ENCODE data around the gene ATF6.
"Not testable (repeated sequence)": the region's sequence is repeated elsewhere in the genome, so short reads cannot be mapped to it uniquely, and the experiment has no call there.

Gene ATF6

DNA sequence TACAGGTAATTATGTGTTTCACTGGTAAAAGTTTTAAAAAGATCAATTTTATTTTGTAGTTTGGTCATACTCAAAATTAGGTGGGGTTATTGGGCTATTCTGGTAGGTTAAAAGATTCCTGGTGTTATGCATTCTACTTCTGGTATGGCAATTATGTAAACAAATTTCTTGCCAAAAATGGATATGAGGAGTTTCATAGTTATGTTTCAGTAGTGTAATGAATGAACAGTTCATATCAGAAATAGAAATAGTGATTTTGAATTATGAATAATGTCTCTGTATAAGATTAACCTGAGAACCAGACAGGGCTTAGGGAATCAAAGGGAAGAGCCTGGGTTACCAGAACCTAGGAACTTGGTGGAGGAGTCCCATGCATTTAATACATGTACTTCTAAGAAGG, 15.9 kb downstream of the ATF6 start:
- DNase-seq = no peak

DNA sequence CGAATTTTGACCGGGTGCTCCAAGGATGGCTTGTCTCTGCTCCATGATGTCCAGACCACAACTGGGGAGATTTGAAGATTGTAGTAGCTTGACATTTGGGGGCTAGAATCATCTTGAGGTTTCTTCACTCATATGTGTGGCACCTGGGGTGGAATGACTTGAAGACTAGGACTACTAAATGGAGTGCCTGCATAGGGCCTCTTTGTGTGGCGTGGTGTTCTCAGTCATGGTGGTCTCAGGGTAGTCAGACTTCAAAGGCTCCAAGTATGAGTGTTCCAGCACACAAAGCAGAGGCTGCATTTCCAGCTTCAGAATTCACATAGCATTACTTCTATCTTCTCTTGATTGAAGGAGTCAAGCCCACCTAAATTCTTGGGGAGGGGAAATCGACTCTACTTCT, 16.8 kb downstream of the ATF6 start:
- no peak for DNase-seq

DNA sequence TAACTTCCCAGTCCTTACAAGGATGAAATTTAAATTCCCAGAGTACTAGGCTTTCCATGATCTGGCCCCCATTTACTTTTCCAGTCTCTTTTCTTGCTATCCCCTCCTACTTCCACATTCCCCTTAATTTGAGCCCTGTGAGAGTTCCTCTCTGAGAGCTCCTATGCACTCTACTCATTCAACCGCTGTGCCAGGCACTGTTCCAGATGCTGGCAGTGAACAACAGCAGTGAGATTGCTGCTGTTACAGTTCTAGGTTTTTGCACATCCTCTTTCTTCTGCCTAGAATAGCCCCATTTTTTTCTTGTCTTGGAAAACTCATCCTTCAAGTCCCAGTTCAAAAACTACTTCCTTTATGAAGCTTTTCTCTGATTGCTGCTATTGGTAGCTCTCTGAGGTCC, 18.8 kb downstream of the ATF6 start:
- no peak for DNase-seq

DNA sequence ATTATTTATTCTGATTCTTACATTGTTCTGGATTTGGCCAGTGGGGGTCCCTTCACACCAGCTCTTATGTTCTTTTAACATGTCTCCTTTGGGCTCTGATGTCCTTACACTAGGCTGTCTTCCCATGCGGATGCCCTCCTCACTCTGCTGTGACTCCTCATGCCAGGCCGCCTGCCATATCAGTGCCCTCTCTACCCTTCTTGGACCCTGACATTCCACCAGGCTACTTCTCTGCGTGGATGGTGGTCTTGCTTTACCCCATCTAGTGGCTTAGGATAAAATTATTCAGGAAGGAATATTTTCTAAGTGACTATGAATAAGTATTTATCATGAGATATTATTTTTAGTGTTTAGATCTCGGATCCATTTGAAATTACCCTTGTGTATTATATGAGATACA, 21.2 kb downstream of the ATF6 start:
- DNase-seq = no peak

DNA sequence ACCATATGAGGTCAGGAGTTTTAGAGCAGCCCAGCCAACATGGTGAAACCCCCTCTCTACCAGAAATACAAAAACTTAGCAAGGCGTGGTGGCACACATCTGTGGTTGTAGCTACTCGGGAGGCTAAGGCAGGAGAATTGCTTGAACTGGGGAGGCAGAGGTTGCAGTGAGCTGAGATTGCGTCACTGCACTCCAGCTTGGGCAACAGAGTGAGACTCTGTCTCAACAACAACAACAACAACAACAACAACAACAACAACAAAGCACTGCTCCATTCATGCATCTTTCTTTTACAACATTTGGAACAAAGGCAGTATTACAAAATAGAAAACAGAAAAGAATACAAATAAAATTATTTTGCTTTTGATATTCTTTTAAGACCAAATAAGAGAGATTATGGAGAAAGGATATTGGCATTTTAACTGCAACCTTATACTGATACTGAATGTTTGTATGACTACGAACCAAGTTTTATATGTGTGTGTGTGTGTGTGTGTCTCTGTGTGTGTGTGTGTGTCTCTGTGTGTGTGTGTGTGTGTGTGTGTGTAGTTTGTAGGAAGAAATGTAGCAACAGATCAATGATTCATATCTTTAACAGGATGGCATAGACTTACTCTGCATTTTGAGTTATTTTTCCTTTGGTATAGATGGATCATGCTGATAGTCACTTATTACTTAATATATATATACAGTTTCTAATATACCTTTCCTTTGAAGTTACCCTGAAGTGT, 24.6 kb downstream of the ATF6 start:
- no peak for DNase-seq

DNA sequence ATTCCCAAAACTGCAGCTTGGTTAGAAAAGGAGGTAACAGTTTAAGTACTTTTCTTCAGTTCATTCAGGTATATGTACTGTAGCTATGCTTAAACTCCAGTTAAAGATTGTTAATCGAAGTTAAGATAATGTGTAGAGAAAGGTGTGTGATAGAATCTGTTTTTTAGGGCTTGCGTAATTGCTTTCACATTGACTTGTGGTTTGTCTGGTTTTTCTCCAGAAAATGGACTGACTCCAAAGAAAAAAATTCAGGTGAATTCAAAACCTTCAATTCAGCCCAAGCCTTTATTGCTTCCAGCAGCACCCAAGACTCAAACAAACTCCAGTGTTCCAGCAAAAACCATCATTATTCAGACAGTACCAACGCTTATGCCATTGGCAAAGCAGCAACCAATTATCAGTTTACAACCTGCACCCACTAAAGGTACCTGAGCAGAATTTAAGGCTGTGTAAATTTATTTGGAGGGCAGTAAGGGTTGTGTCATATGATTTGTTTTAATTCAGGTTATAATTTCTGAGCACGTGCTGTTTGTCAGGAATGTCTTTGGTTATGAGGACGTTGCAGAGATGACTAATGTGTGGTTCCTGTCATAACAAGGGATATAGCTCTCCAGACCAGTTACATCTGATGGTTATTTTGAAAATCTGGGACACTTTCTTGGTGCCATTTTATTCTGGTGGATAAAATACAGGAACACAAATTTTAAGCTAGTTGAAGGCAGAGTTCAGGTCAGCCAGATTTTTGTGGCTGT, 26.0 kb downstream of the ATF6 start:
- no peak for DNase-seq

DNA sequence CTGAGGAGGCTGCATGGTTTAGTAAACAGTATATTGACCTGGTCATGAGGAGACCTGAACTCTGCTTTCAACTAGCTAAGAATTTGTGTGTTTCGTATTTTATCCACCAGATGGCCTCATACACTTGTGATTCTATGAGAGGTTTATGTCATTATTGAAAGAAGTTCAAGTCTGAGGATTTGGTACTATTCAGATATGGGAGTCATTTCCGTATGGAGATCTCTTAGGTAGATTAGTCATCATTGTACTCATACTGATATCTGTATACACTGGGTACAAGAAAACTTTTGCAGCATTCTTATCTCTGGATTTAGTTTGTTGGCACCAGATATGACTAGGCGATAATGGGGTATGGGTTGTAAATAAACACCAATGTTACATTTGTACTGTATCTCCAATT, 26.6 kb downstream of the ATF6 start:
- no peak for DNase-seq

DNA sequence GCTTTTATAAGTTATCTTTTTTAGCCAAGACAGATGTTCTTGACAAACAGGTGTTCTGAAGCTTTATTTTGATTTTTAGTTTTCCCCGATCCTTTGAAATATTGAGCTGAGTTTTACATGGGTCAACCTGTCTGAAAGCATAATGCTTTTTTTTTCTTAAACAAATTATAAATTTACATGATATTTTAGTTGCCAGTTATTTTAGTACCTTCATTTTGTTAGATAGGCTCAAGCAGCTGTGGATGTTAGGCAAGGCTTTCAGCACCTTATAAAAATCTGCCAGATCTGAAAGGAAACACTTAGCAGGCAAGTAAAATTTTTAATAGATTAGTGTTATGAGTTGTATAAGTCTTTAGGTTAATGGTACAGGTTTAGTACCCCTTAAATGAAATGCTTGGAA, 33.7 kb downstream of the ATF6 start:
- DNase-seq = no peak

DNA sequence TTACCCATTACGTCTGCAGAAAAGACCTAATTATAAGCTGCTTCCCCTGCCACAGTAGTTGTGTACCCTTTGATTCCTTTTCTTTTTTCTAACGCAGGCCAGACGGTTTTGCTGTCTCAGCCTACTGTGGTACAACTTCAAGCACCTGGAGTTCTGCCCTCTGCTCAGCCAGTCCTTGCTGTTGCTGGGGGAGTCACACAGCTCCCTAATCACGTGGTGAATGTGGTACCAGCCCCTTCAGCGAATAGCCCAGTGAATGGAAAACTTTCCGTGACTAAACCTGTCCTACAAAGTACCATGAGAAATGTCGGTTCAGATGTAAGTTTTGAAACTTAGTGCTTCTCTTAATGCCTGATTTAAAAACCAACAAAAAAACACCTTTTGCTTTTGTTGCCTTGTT, 35.8 kb downstream of the ATF6 start:
- DNase-seq = no peak

DNA sequence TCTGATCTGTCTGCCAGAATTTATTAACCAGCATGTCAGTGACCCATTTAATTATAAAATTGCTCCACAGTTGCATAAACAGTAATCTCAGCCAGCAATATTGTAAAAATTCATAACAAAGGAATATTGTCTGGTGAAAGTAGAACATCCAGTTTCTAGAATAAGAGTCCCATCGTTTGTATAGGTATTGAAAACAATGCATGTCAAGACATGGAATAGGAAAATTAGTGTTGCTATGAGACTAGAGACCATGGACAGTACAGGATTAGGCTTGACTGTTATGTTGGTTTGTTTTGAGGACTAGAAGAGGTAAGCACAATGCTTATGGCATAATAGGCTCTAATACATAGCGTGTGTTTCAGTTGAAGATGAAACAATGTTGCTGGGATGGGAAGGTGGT, 37.1 kb downstream of the ATF6 start:
- no peak for DNase-seq

DNA sequence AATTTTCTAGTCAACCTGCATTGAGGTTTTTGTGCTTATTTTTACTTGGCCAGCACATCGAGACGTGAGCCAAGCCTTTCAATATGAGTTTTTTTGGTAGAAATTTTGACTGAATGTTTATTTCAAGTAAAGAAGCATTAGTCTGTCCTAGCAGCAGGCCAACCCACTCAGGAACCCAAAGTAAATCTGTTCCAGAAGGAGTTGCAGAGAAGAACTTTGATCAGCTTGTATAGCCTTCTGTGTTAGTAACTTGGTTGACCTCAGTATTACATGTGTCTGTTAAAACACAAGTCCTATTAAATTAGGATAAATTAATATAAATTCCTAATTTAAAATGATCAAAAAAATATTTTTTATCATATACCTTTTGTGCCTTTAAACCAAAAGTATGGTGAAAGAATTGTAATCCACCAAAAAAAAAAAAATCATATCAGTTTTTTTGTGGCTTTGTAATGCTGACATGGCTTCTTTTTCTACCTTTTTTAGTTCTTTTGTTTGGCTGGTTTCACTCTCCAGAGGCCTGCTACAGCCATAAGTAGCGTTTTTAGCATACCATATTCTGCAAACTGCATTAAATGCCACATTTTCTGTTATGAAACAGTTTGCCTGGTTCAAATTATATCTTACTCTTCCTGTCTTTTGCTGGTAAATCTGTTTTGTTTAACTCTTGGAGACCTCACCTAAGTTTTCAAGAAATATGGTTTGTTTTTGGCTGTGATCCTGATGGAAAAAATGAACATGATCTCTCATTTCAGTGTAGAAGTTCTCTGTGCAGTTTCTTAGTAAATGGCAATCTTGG, 39.5 kb downstream of the ATF6 start:
- DNase-seq = no peak

DNA sequence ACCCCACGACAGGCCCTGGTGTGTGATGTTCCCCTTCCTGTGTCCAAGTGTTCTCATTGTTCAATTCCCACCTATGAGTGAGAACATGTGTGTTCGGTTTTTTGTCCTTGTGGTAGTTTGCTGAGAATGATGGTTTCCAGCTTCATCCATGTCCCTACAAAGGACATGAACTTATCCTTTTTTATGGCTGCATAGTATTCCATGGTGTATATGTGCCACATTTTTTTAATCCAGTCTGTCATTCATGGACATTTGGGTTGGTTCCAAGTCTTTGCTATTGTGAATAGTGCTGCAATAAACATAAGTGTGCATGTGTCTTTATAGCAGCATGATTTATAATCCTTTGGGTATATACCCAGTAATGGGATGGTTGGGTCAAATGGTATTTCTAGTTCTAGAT, 43.1 kb downstream of the ATF6 start:
- not testable (repeated sequence) for DNase-seq

DNA sequence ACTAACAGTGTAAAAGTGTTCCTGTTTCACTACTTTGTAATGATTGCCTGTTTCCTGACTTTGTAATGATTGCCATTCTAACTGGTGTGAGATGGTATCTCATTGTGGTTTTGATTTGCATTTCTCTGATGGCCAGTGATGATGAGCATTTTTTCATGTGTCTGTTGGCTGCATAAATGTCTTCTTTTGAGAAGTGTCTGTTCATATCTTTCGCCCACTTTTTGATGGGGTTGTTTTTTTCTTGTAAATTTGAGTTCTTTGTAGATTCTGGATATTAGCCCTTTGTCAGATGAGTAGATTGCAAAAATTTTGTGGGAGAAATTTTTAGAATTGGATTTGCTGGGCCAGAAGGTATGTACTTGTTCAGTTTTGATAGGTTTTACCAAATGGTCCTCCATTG, 43.5 kb downstream of the ATF6 start:
- DNase-seq = not testable (repeated sequence)

DNA sequence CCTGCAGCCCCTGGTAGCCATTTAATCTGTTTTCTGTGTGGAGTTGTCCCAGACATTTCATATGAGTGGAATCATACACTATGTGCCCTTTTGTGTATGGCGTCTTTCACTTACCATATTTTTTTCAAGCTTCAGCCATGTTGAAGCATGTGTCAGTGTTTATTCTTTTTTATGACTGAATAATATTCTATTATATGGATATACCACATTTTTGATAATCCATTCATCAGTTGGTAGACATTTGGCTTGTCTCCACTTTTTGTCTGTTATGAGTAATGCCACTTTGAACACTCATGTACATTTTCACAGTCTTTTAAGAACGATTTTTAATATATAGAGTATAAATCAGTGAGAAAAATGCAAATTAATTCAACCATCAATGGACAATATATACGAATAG, 44.7 kb downstream of the ATF6 start:
- no peak for DNase-seq

DNA sequence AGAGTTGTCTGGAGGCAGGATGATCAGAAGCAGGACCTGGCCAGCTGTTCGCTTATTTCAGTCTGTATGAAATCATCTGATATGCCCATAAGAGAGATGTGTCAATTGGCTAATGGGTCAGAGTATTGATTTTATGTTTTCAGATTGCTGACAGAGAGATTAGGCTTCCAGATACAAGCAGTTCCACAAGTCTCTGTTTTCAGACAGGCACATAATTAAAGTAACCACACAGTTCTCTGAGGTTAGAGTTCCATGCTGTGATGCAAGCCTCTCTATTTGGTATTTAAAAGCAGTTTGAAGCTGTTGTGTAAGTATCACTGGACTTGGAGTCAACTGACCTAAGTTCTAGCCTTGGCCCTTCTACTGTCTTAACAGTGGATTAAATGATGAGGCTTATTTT, 50.1 kb downstream of the ATF6 start:
- no peak for DNase-seq

DNA sequence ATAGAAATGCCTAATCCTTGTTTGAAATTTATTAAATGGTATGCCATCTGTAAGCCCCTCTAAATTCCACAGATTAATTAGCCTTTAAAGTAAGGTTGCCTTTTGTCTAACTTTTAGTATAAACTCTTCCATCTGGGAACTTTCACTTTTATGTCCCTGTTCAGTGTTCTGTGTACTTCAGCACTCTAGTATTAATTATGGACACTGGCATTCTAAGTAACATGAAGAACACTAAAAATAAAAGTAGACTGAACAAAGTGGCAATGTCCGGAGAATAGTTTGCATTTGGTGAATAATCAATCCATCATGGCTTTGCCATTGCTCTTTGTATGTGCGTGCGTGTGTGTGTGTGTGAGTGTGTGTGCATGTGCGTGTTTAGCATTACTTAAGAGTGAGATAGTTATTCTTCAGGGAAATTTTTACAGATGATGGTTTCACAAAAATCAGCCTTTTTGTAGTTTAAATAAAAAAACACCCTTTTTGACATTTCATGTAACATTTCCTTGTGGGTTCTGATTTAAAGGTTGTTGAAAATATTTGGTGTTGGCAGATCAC, 51.1 kb downstream of the ATF6 start:
- no peak for DNase-seq

DNA sequence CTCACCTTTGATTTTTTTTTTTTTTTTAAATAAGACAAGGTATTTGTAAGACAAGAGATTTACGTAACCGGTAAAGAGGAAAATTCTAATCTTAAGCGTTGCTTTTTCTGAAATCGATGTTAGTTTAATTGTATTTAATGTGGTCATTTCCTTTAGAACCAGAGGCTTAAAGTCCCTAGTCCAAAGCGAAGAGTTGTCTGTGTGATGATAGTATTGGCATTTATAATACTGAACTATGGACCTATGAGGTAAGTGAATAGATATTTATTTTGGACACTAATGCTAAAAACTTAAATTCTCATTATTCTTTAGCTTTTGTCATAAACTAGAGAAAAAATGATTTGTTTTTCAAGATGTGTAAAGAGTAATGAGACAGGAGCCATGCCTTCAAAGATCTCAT, 54.8 kb downstream of the ATF6 start:
- DNase-seq = no peak

DNA sequence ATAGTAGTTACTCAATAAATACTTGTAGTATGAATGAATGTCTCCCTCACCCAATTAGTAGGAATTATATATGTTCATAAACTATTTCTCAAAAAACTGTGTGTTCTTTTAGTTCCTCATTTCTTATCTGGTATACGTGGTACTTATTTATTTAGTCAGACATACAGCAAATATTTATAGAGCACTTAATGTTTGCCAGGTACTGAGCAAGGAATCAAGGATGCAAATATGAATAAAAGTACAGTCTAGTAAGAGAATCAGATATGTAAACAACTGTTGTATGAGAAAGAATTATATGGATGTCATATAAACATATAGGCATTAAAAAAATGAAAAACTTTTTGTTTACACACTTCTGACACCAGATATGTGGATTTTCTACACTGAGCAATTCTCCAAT, 58.5 kb downstream of the ATF6 start:
- no peak for DNase-seq

DNA sequence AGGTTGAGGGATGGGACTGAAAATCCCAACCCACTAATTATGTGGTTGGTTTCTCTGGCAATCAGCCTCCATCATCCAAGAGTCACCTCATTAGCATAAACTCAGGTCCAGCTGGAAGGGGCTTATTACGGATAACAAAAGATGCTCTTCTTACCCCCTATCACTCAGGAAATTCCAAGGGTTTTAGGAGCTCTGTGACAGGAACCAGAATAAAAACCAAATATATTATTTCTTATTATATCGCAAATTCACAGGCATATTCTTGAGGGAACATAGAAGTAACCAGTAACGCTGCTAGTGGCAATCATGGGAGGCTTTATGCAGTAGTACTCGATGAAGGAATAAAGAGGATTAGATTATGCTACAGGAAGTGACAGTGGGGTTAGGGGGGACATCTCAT, 59.7 kb downstream of the ATF6 start:
- DNase-seq = no peak

DNA sequence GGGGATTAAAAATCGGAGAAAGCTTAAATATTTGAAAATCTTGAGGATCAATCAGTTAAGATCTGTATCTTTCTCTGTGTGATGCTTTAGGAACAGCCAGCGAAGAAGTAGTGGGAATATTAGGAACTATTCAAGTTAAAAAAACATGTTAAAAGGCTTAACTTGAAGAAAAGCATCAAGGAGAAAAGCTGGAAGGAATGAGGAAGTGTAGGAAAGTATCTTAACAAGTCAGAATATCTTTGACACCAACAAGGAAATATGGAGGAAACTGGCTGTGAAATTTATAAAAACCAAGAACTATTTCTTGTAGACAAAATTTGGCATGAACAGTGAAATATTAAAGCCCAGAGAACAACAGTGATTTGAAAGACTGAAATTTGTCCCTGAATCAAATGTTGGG, 60.4 kb downstream of the ATF6 start:
- no peak for DNase-seq

DNA sequence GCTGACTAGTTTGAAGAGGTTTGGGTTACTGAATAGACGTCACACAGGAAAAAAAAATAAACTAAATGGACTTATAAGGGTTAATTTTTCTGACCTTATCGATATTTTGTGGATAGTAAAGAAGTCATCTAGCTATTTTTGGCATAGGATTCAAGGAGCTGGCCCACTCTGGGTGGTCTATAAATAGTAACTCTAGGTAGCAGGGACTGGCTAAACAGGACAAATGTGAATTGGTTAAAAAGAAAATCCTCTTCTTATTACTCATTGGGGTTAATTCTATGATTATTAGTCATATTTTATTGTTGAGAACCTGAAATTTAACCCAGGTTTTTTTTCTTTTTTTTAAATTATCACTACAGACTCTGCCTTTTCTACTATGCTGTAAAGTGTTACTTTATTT, 61.7 kb downstream of the ATF6 start:
- DNase-seq = no peak

DNA sequence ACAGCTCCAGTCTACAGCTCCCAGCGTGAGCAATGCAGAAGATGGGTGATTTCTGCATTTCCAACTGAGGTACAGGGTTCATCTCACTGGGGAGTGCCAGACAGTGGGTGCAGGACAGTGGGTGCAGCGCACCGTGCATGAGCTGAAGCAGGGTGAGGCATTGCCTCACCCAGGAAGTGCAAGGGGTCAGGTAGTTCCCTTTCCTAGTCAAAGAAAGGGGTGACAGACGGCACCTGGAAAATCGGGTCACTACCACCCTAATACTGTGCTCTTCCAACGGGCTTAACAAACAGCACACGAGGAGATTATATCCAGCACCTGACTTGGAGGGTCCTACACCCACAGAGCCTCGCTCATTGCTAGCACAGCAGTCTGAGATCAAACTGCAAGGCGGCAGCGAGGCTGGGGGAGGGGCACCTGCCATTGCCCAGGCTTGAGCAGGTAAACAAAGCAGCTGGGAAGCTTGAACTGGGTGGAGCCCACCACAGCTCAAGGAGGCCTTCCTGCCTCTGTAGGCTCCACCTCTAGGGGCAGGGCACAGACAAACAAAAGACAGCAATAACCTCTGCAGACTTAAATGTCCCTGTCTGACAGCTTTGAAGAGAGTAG, 66.3 kb downstream of the ATF6 start:
- DNase-seq = not testable (repeated sequence)

DNA sequence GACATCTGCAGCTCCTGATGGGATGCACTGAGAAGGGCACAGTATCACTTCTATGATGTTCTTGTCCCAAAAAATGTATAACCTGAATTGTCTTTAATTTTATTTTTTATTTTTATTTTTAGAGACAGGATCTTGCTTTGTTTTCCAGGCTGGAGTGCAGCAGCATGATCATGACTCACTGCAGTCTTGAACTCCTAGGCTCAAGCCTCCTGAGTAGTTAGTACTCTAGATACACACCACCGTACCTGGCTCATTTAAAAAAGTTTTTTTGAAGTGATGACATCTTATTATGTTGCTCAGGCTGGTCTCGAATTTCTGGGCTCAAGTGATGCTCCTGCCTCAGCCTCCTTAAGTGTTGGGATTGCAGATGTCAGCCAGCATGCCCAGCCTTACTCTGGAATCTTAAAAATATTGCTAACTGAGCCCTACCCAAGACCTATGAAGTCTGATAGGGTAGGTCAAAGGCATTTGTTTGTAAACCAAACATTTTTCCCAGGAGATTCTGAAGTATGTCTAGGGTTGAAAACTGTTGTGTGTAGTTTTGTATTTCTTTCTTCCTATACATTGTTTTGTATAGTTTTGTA, 68.9 kb downstream of the ATF6 start:
- DNase-seq = no peak

All from activated CD4-positive, alpha-beta T cell treated with anti-CD3 and anti-CD28 coated beads, Interleukin-2, amount 50 U/mL, for 4 hours (primary cell).